ENCODE data around the gene AP2B1. TPM values are rescaled to one million over a fixed set of nuclear protein-coding genes. Genes with fewer than 3 reads are reported as not detected.
A peak's percentile ranks its signal among the peaks of the same experiment; 100 is the strongest.
"Not testable (repeated sequence)": the region's sequence is repeated elsewhere in the genome, so short reads cannot be mapped to it uniquely, and the experiment has no call there.

Gene AP2B1
- total RNA-seq, 2 experiments from 2014 or later: 166 to 184 TPM

DNA sequence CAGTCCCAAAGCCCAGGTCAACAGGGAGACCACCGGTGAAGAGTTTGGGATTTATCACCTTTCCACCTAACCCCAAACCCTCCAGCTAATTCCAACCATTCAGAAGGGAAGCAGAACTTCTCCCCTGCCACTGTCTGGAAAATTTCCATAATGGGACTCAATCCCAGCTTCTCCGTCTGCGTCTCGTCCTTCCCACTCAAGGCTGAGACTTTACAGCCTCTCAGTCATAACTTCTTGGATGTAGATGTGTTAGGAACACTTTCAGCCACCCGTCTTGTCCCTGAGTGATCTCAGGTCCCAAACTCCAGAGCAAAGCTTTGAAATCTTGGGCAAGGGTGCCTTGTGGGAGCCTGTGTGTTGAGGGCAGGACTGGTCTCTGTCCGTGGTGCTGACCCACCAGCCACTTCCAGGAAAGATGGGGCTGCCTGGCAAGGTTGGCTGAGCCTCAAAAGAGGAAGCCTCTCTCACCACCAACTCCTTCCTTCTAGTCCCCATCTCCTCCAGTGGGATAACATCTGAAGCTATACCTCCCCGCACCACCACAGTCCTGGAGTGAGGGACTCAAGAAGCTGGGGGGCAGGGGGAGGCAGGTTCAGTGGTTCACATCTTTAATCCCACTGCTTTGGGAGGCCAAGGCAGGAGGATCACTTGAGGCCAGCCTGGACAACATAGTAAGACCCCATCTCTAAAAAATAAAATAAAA lies 156.7 kb downstream of the AP2B1 start:
- DNase-seq: no peak
- no peak overlapping the region for H3K27ac Mint-ChIP-seq
- H3K27me3 Mint-ChIP-seq: peaks cover 46% of the 10 kb centered on the region
- peaks cover 8% of the 10 kb centered on the region for H3K4me1 Mint-ChIP-seq
- H3K9me3 Mint-ChIP-seq (ENCODE audit: low read depth): no peaks in the 10 kb centered on the region
- H3K36me3 Mint-ChIP-seq: no peaks in the 10 kb centered on the region
- H3K4me3 Mint-ChIP-seq: no peak overlapping the region
- ATAC-seq: no peak
- CTCF ChIA-PET: interaction anchor here (0.7 to 3.0 kb wide), 2 partner anchors 20 to 130 kb away, joined by 3 to 14 read pairs; no protein-coding TSS in a partner anchor

DNA sequence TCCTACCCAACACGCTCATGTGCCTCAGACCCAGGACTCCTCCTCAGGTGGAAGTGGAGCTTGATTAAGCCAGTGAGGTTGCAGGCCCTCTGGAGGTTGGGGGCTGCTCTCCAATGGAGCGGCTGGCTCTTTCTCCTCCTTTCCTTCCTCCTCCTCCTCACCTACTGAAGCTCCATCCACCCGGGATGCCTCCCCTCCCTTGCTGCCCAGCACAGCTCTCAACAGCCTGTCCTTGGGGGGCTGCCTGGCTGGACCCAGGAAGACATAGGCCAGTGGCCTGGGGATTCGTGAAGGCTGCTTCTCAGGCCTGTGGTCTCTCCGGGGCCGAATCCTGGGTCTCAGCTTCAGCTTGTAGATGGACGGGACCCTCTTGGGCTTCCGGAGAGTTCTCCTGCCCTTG lies 157.7 kb downstream of the AP2B1 start:
- Mint-ChIP-seq H3K4me3 (no peak overlapping the region), H3K36me3 (no peaks in the 10 kb centered on the region), H3K9me3 (ENCODE audit: low read depth) (no peaks in the 10 kb centered on the region), H3K4me1 (peaks cover 12% of the 10 kb centered on the region), H3K27me3 (peaks cover 50% of the 10 kb centered on the region), H3K27ac (no peak overlapping the region)
- ATAC-seq: no peak
- no peak for DNase-seq
- CTCF ChIA-PET: interaction anchor here (3.0 kb wide), 1 partner anchor 19 kb away, joined by 14 read pairs; no protein-coding TSS in a partner anchor

- Mint-ChIP-seq H3K36me3 (no peaks in the 10 kb centered on the region), H3K4me3 (no peak overlapping the region), H3K27me3 (peaks cover 49% of the 10 kb centered on the region), H3K9me3 (ENCODE audit: low read depth) (no peaks in the 10 kb centered on the region), H3K4me1 (peaks cover 14% of the 10 kb centered on the region), H3K27ac (no peak overlapping the region)
- DNase-seq (no peak), ATAC-seq (no peak)
- CTCF ChIA-PET: interaction anchor here (3.0 to 4.0 kb wide), 2 partner anchors 19 to 133 kb away, joined by 14 to 55 read pairs; no protein-coding TSS in a partner anchor
Measured at GRCh38 chr17:35745246-35745645, 158.1 kb downstream of the AP2B1 start.

- Mint-ChIP-seq H3K27me3 (peaks cover 49% of the 10 kb centered on the region), H3K4me3 (no peak overlapping the region), H3K4me1 (peaks cover 13% of the 10 kb centered on the region), H3K9me3 (ENCODE audit: low read depth) (no peaks in the 10 kb centered on the region), H3K27ac (no peak overlapping the region), H3K36me3 (no peaks in the 10 kb centered on the region)
- ATAC-seq (no peak), DNase-seq (no peak)
- CTCF ChIA-PET: interaction anchor here (3.0 to 7.6 kb wide), 3 partner anchors 18 to 133 kb away, joined by 14 to 58 read pairs (median 55); no protein-coding TSS in a partner anchor
Measured at GRCh38 chr17:35745749-35746320, 158.7 kb downstream of the AP2B1 start.

GRCh38 chr17:35747540-35748017 lies 160.5 kb downstream of the AP2B1 start:
- Mint-ChIP-seq H3K4me1 (peaks cover 8% of the 10 kb centered on the region), H3K27ac (no peak overlapping the region), H3K36me3 (no peaks in the 10 kb centered on the region), H3K4me3 (no peak overlapping the region), H3K27me3 (peaks cover 46% of the 10 kb centered on the region), H3K9me3 (ENCODE audit: low read depth) (no peaks in the 10 kb centered on the region)
- ATAC-seq (peak; percentile 90), DNase-seq (peak; percentile 85)
- CTCF ChIA-PET: interaction anchor here (0.6 to 7.6 kb wide), 47 partner anchors 9 to 628 kb away, joined by 3 to 58 read pairs (median 4); partner anchors contain the start of genes C17orf50, MMP28, PEX12 and RAD51D

DNA sequence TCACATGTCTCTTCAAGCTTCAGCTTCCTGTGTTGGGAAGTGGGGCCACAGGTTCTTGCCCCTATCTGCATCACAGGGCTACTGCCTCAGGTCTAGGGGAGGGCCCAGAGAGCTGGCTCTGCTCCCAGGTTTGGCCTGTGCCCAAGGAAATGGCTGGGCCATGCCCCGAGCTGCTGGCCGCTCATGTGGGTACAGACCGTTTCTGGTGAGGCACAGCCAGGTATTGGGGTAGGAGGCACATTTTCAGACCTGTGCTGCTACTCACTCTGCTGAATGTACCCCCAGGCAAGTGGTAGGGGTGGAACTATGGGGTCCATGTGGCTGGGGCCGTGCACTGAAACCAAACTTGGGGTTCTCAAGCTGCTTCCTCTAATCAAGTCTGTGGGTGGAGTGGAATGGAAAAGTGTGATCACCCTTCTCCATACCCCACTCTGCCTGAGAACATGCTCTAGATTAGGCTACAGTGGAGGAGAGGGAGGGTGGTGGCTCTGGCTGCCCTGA lies 161.3 kb downstream of the AP2B1 start:
- ATAC-seq: no peak
- no peak for DNase-seq
- H3K27ac Mint-ChIP-seq: no peak overlapping the region
- H3K36me3 Mint-ChIP-seq: no peaks in the 10 kb centered on the region
- no peaks in the 10 kb centered on the region for H3K9me3 Mint-ChIP-seq (ENCODE audit: low read depth)
- no peak overlapping the region for H3K4me3 Mint-ChIP-seq
- CTCF ChIA-PET: interaction anchor here (1.1 to 7.6 kb wide), 17 partner anchors 9 to 475 kb away, joined by 3 to 58 read pairs (median 6); partner anchors contain the start of genes C17orf50, MMP28 and TAF15
- peaks cover 8% of the 10 kb centered on the region for H3K4me1 Mint-ChIP-seq
- peaks cover 49% of the 10 kb centered on the region for H3K27me3 Mint-ChIP-seq

DNA sequence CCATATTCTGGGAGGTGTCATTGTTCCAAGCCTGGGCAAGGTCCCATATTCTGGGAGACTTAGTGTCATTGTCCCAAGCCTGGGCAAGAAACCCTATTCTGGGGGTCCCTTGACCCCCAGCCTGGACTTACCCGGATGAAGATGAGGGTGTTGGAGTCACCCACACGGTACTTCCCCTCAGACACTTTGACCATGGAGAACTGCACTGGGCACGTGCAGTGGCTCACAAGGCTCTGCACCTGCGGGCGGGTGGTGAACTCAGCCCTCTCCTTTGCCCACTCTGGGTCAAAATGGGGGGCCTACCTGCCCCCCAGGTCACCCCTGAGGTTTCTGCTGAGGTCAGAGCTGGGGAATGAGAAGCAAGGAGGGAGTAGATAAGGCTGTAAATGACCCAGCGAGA lies 161.9 kb downstream of the AP2B1 start:
- no peak overlapping the region for H3K4me3 Mint-ChIP-seq
- DNase-seq (no peak), ATAC-seq (no peak)
- no peak overlapping the region for H3K27ac Mint-ChIP-seq
- H3K9me3 Mint-ChIP-seq (ENCODE audit: low read depth): no peaks in the 10 kb centered on the region
- peaks cover 48% of the 10 kb centered on the region for H3K27me3 Mint-ChIP-seq
- CTCF ChIA-PET: interaction anchor here (1.5 to 7.6 kb wide), 7 partner anchors 9 to 141 kb away, joined by 3 to 58 read pairs (median 7); partner anchors contain the start of gene MMP28
- H3K4me1 Mint-ChIP-seq: peaks cover 8% of the 10 kb centered on the region
- no peaks in the 10 kb centered on the region for H3K36me3 Mint-ChIP-seq

- DNase-seq (no peak), ATAC-seq (no peak)
- Mint-ChIP-seq H3K27ac (no peak overlapping the region), H3K9me3 (ENCODE audit: low read depth) (no peaks in the 10 kb centered on the region), H3K36me3 (no peaks in the 10 kb centered on the region), H3K27me3 (peaks cover 49% of the 10 kb centered on the region), H3K4me3 (no peak overlapping the region), H3K4me1 (peaks cover 8% of the 10 kb centered on the region)
- CTCF ChIA-PET: interaction anchor here (0.6 to 7.6 kb wide), 7 partner anchors 10 to 195 kb away, joined by 3 to 58 read pairs (median 4); no protein-coding TSS in a partner anchor
Measured at GRCh38 chr17:35749560-35750412, 162.7 kb downstream of the AP2B1 start.

DNA sequence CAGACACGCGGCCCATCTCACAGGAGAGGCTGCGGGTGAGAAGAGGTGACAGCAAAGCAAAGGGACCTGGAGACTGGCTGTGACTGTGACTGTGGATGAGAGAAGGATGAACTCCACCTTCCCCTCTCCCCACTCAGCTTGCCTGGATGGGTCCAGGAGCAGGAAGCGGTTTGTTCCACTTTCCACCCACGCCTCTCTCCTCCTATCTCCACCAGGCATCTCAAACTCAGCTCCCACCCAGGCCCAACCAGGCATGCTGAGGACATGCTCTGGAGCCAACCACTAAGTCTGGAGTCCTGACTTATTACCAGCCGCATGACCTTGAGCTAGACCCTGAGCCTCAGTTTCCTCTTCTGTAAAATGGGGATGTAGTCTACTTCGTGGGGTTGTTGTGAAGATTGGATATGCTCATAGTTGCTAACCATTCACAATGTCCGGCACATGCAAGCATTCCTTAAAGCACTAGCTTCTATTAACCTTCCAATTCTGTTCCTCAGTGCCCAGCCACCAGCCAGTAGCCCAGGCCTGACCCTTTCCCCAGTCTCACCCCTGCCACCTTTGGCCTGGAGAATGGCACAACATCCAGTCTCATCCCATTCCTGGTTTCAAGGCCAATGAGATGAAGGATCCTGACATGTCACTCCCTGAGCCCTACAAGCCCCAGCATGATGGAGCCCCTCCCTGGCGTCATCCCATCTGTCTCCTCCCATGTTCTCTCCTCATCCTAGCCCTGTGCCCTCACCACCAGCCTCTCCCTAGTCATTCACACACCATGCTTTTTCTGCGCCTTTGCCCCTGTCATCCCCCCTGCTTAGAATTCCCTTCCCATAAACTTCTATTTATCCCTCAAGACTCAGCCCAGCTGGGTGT lies 163.6 kb downstream of the AP2B1 start:
- H3K27ac Mint-ChIP-seq: no peak overlapping the region

GRCh38 chr17:35751541-35751940 lies 164.4 kb downstream of the AP2B1 start:
- peaks cover 53% of the 10 kb centered on the region for H3K27me3 Mint-ChIP-seq
- CTCF ChIA-PET: interaction anchor here (7.6 kb wide), 1 partner anchor 14 kb away, joined by 58 read pairs; no protein-coding TSS in a partner anchor
- not testable (repeated sequence) for H3K4me3 Mint-ChIP-seq; H3K9me3 Mint-ChIP-seq (ENCODE audit: low read depth); H3K4me1 Mint-ChIP-seq; DNase-seq; H3K27ac Mint-ChIP-seq; ATAC-seq; H3K36me3 Mint-ChIP-seq

More for the DNA sequence above, 163.6 kb downstream of the AP2B1 start:
- DNase-seq (no peak), ATAC-seq (no peak)
- Mint-ChIP-seq H3K4me3 (no peak overlapping the region), H3K27me3 (peaks cover 53% of the 10 kb centered on the region), H3K36me3 (no peaks in the 10 kb centered on the region), H3K9me3 (ENCODE audit: low read depth) (no peaks in the 10 kb centered on the region), H3K4me1 (peaks cover 8% of the 10 kb centered on the region)
- CTCF ChIA-PET: interaction anchor here (7.6 kb wide), 1 partner anchor 14 kb away, joined by 58 read pairs; no protein-coding TSS in a partner anchor

DNA sequence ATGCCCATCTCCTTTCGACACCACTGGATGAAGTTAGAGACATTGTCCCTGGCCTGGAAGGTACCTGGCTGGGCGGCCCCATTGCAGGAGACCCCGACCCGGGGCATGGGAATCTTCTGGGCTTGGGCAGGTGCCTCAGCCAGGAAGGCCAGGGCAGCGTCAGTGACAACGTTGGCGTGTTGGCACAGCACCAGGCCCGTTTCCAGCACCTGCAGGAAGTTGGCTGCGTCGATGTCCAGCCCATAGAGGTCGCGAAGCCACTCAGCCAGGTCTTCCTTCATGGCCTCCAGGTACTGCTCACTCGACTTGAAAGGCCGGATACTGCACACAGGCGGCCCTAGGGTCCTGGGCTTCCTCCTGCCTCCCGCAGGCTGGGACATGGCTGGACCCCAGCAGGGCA lies 165.3 kb downstream of the AP2B1 start:
- no peak for ATAC-seq
- H3K36me3 Mint-ChIP-seq: no peaks in the 10 kb centered on the region
- no peak overlapping the region for H3K4me3 Mint-ChIP-seq
- no peaks in the 10 kb centered on the region for H3K9me3 Mint-ChIP-seq (ENCODE audit: low read depth)
- H3K27ac Mint-ChIP-seq: no peak overlapping the region
- H3K4me1 Mint-ChIP-seq: peaks cover 8% of the 10 kb centered on the region
- CTCF ChIA-PET: interaction anchor here (0.8 to 7.6 kb wide), 2 partner anchors 13 to 56 kb away, joined by 3 to 58 read pairs; partner anchors contain the start of gene TAF15
- DNase-seq: no peak
- peaks cover 51% of the 10 kb centered on the region for H3K27me3 Mint-ChIP-seq

All from activated CD8-positive, alpha-beta memory T cell treated with anti-CD3 and anti-CD28 coated beads, Interleukin-2, amount 10 ng/mL, durations not matched to agents 7 days and 5 days (primary cell).